Muscle of leg (tissue), 11 donors: ENCODE results near the gene MKRN1. TPM values are rescaled to one million over a fixed set of nuclear protein-coding genes. Genes with fewer than 3 reads are reported as not detected.

Experiments used
- DNase-seq: peaks from one replicate; pipeline ENCODE4 v3.0.0; 2013
- H3K27ac ChIP-seq: one replicate; pipeline ENCODE4 v1.5.1; 2013; ENCODE audit warnings: mild to moderate bottlenecking, low read length, control low read depth
- H3K27me3 ChIP-seq: one replicate; pipeline ENCODE4 v1.6.1; 2013; ENCODE audit warnings: low read length; ENCODE audit not compliant: control insufficient read depth, insufficient read depth
- H3K36me3 ChIP-seq: one replicate; pipeline ENCODE4 v1.6.1; 2013; ENCODE audit warnings: low read length; ENCODE audit not compliant: control insufficient read depth, insufficient read depth
- H3K4me1 ChIP-seq: one replicate; pipeline ENCODE4 v1.6.1; 2013; ENCODE audit warnings: low read length; ENCODE audit not compliant: control insufficient read depth, insufficient read depth
- H3K4me3 ChIP-seq: one replicate; pipeline ENCODE4 v1.5.1; 2013; ENCODE audit warnings: low read length, control low read depth
- H3K9me3 ChIP-seq: replicated peaks from 2 replicates; pipeline ENCODE4 v1.6.1; 2013; ENCODE audit warnings: low read depth, low read length; ENCODE audit not compliant: control insufficient read depth
- WGBS: methylation state at CpG from one replicate; pipeline ENCODE4 v1.1.5; 2013; ENCODE audit warnings: missing lambda C conversion rate; ENCODE audit not compliant: insufficient coverage; 5-methylcytosine and 5-hydroxymethylcytosine counted together
- polyA plus RNA-seq, 8 donors: library from polyadenylated mRNA; unstranded; fragments of 120-200 nt; gene quantifications; one replicate each; pipeline versions ENCODE4 v1.2.1 to v1.2.3, GENCODE V29; 2013; ENCODE audit warnings: inconsistent platforms in 1 of 8, low replicate concordance in 1 of 8; ENCODE audit not compliant: insufficient read length in 8 of 8, insufficient read depth in 1 of 8
- total RNA-seq: library from RNA; stranded (reverse); fragments of 120-200 nt; gene quantifications from one replicate; pipeline ENCODE4 v1.2.4, GENCODE V29; 2013

MKRN1 gene
- total and polyA plus RNA-seq, 9 donors = 69.1 to 87.3 (median 78.3) TPM

- Histone ChIP-seq H3K9me3 (no peaks in the 10 kb centered on the region), H3K4me1 (no peaks in the 10 kb centered on the region), H3K4me3 (no peak overlapping the region), H3K27me3 (no peaks in the 10 kb centered on the region), H3K27ac (no peak overlapping the region), H3K36me3 (no peaks in the 10 kb centered on the region)
- WGBS = 98% methylated on average over 4 of the region's 11 CpGs
- no peak for DNase-seq
These were observed 32.8 kb downstream of the MKRN1 start for GRCh38 chr7:140446467-140446866.

GRCh38 chr7:140441519-140441918, 37.8 kb downstream of the MKRN1 start:
- no CpG with 5 or more reads among the region's 2 CpGs for WGBS
- Histone ChIP-seq H3K4me3 (no peak overlapping the region), H3K4me1 (no peaks in the 10 kb centered on the region), H3K27me3 (no peaks in the 10 kb centered on the region), H3K27ac (no peak overlapping the region), H3K36me3 (no peaks in the 10 kb centered on the region), H3K9me3 (no peaks in the 10 kb centered on the region)
- DNase-seq = no peak

- DNase-seq = no peak
- WGBS = 94% methylated on average over 2 of the region's 3 CpGs
These were observed 38.7 kb downstream of the MKRN1 start for GRCh38 chr7:140440593-140440992.

DNA sequence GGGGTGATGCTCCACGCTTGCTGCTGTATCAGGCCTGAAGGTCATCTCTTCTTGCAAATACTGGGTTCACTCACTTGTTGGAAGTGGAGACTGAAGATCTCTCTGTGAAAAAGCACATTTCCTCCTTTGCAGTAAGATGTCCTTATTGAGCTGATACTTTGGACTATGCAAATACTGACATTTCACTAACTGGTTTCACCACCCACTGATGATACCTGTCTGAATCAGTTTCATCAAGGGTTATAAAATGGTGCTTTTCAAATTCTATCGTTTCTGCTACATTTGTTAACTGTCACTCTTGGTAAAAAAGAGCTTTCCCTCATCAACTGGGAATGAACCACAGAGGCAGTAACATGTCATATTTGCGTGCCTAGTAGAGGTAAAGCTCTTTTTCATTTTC, 39.9 kb downstream of the MKRN1 start:
- Histone ChIP-seq H3K4me1 (no peaks in the 10 kb centered on the region), H3K27ac (no peak overlapping the region), H3K9me3 (no peaks in the 10 kb centered on the region), H3K27me3 (peaks cover 7% of the 10 kb centered on the region), H3K36me3 (no peaks in the 10 kb centered on the region), H3K4me3 (no peak overlapping the region)
- DNase-seq = no peak
- 100% methylated on average over 1 of the region's 3 CpGs for WGBS

More at GRCh38 chr7:140440593-140440992, 38.7 kb downstream of the MKRN1 start:
- H3K27ac ChIP-seq = no peak overlapping the region
- H3K4me3 ChIP-seq = no peak overlapping the region
- no peaks in the 10 kb centered on the region for H3K36me3 ChIP-seq
- peaks cover 2% of the 10 kb centered on the region for H3K27me3 ChIP-seq
- H3K9me3 ChIP-seq = no peaks in the 10 kb centered on the region
- H3K4me1 ChIP-seq = no peaks in the 10 kb centered on the region

DNA sequence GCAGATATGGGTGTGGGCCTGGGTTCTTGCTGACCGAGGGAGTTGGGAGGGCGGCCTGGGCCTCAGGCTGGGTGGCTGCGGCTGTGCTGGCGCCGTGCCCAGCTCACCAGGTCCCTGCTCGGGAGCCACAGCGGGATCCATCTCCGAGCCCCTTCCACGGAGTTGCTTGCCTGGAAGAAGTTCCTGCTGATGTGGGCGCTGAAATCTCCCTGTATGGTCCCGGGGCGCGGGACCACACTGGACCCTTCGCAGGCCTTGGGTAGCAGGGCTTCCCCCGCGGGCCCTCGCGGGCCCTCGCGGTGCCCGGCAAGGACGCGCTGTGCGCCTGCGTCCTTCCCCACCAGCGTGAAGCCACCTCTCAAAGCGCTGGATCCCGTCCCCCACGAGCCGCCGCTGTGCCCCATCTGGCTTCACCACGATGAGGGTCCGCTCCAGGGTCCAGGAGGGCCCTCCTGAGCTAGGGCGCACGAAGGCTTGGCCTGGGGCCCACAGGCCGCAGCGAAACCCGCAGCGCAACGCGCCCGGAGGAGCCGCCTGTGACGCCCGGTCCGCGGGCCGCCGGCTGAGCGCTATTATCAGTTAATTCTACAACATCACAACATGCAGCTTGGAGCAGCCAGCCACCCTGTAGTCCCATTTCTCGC, 43.9 kb downstream of the MKRN1 start:
- Histone ChIP-seq H3K4me1 (no peaks in the 10 kb centered on the region), H3K27me3 (peaks cover 7% of the 10 kb centered on the region), H3K9me3 (no peaks in the 10 kb centered on the region), H3K4me3 (no peak overlapping the region), H3K36me3 (no peaks in the 10 kb centered on the region), H3K27ac (no peak overlapping the region)
- WGBS = 44% methylated on average over 42 of the region's 51 CpGs
- no peak for DNase-seq

- Histone ChIP-seq H3K27ac (no peak overlapping the region), H3K36me3 (no peaks in the 10 kb centered on the region), H3K9me3 (no peaks in the 10 kb centered on the region), H3K4me1 (no peaks in the 10 kb centered on the region), H3K27me3 (peaks cover 7% of the 10 kb centered on the region), H3K4me3 (no peak overlapping the region)
- WGBS = no CpG with 5 or more reads among the region's 3 CpGs
- no peak for DNase-seq
These were observed 45.9 kb downstream of the MKRN1 start for GRCh38 chr7:140433396-140433795.

DNA sequence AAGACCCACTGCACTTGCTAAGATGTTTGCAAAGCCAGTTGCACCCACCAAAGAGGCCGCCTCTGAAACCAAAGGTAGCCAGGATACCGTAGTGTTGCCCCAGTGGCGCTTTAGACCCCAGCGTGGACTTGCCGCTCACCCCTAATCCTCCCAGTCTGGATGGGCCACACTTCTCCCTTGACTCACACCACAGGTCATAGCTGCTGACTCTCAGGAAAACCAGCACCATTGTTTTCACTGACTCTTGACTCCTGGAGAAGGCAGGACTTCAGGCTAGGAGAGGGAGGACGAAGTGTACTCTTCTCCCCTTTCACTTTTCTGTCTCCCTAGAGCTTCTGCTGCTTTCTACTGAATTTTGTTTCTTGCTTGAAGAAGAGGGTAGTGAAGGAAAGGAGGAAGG, 53.2 kb downstream of the MKRN1 start:
- no peak for DNase-seq

GRCh38 chr7:140425718-140426117, 53.6 kb downstream of the MKRN1 start:
- no peak overlapping the region for H3K4me3 ChIP-seq
- 73% methylated on average over 12 of the region's 12 CpGs for WGBS
- H3K9me3 ChIP-seq = no peaks in the 10 kb centered on the region
- no peak for DNase-seq
- no peaks in the 10 kb centered on the region for H3K4me1 ChIP-seq
- H3K36me3 ChIP-seq = no peaks in the 10 kb centered on the region
- H3K27ac ChIP-seq = no peak overlapping the region
- no peaks in the 10 kb centered on the region for H3K27me3 ChIP-seq

More for the DNA sequence above, 53.2 kb downstream of the MKRN1 start:
- Histone ChIP-seq H3K27ac (no peak overlapping the region), H3K4me3 (no peak overlapping the region), H3K36me3 (no peaks in the 10 kb centered on the region), H3K27me3 (no peaks in the 10 kb centered on the region), H3K9me3 (no peaks in the 10 kb centered on the region), H3K4me1 (no peaks in the 10 kb centered on the region)
- WGBS = 92% methylated on average over 5 of the region's 6 CpGs

DNA sequence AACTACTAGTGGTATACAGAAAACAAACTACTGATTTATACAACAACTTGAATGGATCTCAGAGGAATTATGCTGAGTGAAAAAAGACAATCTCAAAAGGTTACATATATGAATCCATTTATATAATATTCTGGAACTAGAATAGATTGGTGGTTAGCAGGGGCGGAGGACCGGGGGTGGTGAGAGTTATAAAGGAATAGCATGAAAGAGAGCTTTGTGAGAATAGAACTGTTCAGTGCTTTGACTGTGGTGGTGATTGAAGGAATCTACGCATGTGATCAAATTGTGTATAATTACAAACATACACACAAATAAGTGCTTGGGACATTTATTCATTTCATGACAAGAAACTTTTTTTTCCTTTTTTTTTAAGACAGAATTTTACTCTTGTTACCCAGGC, 55.8 kb downstream of the MKRN1 start:
- no CpG with 5 or more reads among the region's 3 CpGs for WGBS
- Histone ChIP-seq H3K4me1 (no peaks in the 10 kb centered on the region), H3K4me3 (no peak overlapping the region), H3K36me3 (no peaks in the 10 kb centered on the region), H3K27ac (no peak overlapping the region), H3K27me3 (no peaks in the 10 kb centered on the region), H3K9me3 (no peaks in the 10 kb centered on the region)
- DNase-seq = no peak

- Histone ChIP-seq H3K4me1 (no peaks in the 10 kb centered on the region), H3K36me3 (no peaks in the 10 kb centered on the region), H3K27me3 (peaks cover 3% of the 10 kb centered on the region), H3K4me3 (no peak overlapping the region), H3K9me3 (no peaks in the 10 kb centered on the region), H3K27ac (no peak overlapping the region)
- no peak for DNase-seq
- no CpG with 5 or more reads among the region's 2 CpGs for WGBS
These were observed 57.8 kb downstream of the MKRN1 start for GRCh38 chr7:140421521-140421920.

DNA sequence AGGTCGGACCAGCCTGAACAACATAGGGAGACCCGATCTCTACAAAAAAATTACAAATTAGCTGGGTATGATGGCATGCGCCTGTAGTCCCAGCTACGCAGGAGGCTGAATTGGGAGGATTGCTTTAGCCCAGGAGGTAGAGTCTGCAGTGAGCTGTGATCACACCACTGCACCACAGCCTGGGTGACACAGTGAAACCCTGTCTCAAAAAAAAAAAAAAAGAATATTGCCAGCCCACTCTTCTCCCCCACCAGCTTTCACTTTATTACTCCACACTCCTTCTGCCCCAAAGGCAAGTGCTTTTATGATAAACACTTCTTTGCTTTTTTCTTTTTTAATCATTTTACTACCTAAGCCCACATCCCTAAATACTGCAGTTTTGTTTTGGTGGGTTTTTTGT, 60.7 kb downstream of the MKRN1 start:
- no peaks in the 10 kb centered on the region for H3K9me3 ChIP-seq
- no peaks in the 10 kb centered on the region for H3K4me1 ChIP-seq
- no peaks in the 10 kb centered on the region for H3K36me3 ChIP-seq
- no peak for DNase-seq
- no peak overlapping the region for H3K27ac ChIP-seq
- H3K4me3 ChIP-seq = no peak overlapping the region
- peaks cover 3% of the 10 kb centered on the region for H3K27me3 ChIP-seq
- whole genome bisulfite sequencing = no CpG with 5 or more reads among the region's 4 CpGs
